DND-41 (cell line): ENCODE results near the gene CAPZA1.

Experiments
- ATAC-seq: fragments of 200-7000 bp; cut with Tn5 transposase; 3 replicates; pipeline ENCODE4 v1.9.1; 2021; ENCODE audit warnings: low read depth; ENCODE audit not compliant: insufficient read depth
- DNase-seq: peaks from one replicate; pipeline ENCODE4 v3.0.0-alpha.2; 2020
- H2AFZ ChIP-seq: 2 replicates; pipeline ENCODE4 v1.6.0; 2012; ENCODE audit warnings: low read depth, low read length
- H3K27ac ChIP-seq: 2 replicates; pipeline ENCODE4 v1.5.1; 2012; ENCODE audit warnings: low read length, inconsistent platforms
- H3K27me3 ChIP-seq: fragments of 200-600 bp; sonication (generic); 2 replicates; pipeline ENCODE4 v1.6.0; 2012; ENCODE audit warnings: low read length, mild to moderate bottlenecking, inconsistent platforms; ENCODE audit not compliant: insufficient read depth, poor library complexity
- H3K36me3 ChIP-seq: 2 replicates; pipeline ENCODE4 v1.5.1; 2012; ENCODE audit warnings: low read length, inconsistent platforms; ENCODE audit not compliant: insufficient read depth
- H3K4me1 ChIP-seq: 2 replicates; pipeline ENCODE4 v1.5.1; 2012; ENCODE audit warnings: mild to moderate bottlenecking, low read length; ENCODE audit not compliant: insufficient read depth
- H3K4me2 ChIP-seq: 2 replicates; pipeline ENCODE4 v1.6.0; 2012; ENCODE audit warnings: mild to moderate bottlenecking, moderate library complexity, low read length, inconsistent platforms; ENCODE audit not compliant: insufficient read depth
- H3K4me3 ChIP-seq, 2 experiments: fragments of 200-600 bp in 1 of 2; shearing (Covaris generic) in 1 of 2; 2 replicates each; pipeline ENCODE4 v1.5.1; 2012 to 2016; ENCODE audit warnings: inconsistent platforms in 2 of 2, low read length in 2 of 2, mild to moderate bottlenecking in 2 of 2, low read depth in 1 of 2, moderate library complexity in 1 of 2
- H3K79me2 ChIP-seq: 2 replicates; pipeline ENCODE4 v1.6.0; 2012; ENCODE audit warnings: low read length, inconsistent platforms; ENCODE audit not compliant: insufficient read depth
- H3K9ac ChIP-seq: 2 replicates; pipeline ENCODE4 v1.6.0; 2012; ENCODE audit warnings: low read depth, mild to moderate bottlenecking, inconsistent platforms, low read length, moderate library complexity
- H3K9me3 ChIP-seq: 2 replicates; pipeline ENCODE4 v1.5.1; 2012; ENCODE audit warnings: low read length, moderate library complexity, mild to moderate bottlenecking, inconsistent platforms; ENCODE audit not compliant: insufficient read depth, severe bottlenecking
- H4K20me1 ChIP-seq: 2 replicates; pipeline ENCODE4 v1.6.0; 2012; ENCODE audit warnings: low read length; ENCODE audit not compliant: insufficient read depth
- EZH2 ChIP-seq: IDR thresholded peaks from 3 replicates; pipeline ENCODE4 v1.6.1; 2012; ENCODE audit warnings: borderline replicate concordance, low read depth, mild to moderate bottlenecking, moderate library complexity, low read length, inconsistent platforms; ENCODE audit not compliant: severe bottlenecking
- TF ChIP-seq, protein P1 (sequence below): IDR thresholded peaks from 2 replicates; pipeline ENCODE4 v1.5.1; 2012; ENCODE audit warnings: borderline replicate concordance, low read length, moderate library complexity, mild to moderate bottlenecking; ENCODE audit not compliant: poor library complexity, severe bottlenecking; ENCODE audit errors: extremely low read depth

CAPZA1 gene

DNA sequence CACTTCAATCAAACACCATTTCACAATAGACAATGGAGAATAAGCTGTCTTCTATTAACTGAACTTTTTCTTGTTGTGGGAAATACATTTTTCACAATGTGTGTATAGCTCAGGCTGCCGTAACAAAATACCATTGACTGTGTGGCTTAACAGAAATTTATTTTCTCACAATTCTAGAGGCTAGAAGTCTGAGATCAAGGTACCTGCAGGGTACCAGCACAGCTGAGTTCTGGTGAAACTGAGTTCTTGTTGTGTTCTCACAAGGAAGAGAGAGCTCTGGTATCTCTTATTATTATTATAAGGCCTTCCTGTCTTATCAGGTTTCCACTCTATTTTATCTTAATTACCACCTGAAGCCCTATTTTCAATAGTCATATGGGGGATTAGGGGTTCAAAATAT is 16.1 kb upstream of the CAPZA1 start:
- H3K4me2 ChIP-seq: no peak overlapping the region
- no peaks in the 10 kb centered on the region for H3K4me1 ChIP-seq
- no peaks in the 10 kb centered on the region for H3K27me3 ChIP-seq
- no peaks in the 10 kb centered on the region for H3K9me3 ChIP-seq
- H3K27ac ChIP-seq: no peak overlapping the region
- H3K36me3 ChIP-seq: peaks cover 45% of the 10 kb centered on the region; the same call in 1 of the 2 replicates
- H3K9ac ChIP-seq: no peak overlapping the region
- TF ChIP-seq EZH2: no peak
- TF ChIP-seq, protein P1, sequence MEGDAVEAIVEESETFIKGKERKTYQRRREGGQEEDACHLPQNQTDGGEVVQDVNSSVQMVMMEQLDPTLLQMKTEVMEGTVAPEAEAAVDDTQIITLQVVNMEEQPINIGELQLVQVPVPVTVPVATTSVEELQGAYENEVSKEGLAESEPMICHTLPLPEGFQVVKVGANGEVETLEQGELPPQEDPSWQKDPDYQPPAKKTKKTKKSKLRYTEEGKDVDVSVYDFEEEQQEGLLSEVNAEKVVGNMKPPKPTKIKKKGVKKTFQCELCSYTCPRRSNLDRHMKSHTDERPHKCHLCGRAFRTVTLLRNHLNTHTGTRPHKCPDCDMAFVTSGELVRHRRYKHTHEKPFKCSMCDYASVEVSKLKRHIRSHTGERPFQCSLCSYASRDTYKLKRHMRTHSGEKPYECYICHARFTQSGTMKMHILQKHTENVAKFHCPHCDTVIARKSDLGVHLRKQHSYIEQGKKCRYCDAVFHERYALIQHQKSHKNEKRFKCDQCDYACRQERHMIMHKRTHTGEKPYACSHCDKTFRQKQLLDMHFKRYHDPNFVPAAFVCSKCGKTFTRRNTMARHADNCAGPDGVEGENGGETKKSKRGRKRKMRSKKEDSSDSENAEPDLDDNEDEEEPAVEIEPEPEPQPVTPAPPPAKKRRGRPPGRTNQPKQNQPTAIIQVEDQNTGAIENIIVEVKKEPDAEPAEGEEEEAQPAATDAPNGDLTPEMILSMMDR: no peak
- no peak for ATAC-seq
- no peaks in the 10 kb centered on the region for H4K20me1 ChIP-seq
- no peak overlapping the region for H3K4me3 ChIP-seq
- no peaks in the 10 kb centered on the region for H3K79me2 ChIP-seq
- H2AFZ ChIP-seq: no peak overlapping the region
- no peak for DNase-seq

DNA sequence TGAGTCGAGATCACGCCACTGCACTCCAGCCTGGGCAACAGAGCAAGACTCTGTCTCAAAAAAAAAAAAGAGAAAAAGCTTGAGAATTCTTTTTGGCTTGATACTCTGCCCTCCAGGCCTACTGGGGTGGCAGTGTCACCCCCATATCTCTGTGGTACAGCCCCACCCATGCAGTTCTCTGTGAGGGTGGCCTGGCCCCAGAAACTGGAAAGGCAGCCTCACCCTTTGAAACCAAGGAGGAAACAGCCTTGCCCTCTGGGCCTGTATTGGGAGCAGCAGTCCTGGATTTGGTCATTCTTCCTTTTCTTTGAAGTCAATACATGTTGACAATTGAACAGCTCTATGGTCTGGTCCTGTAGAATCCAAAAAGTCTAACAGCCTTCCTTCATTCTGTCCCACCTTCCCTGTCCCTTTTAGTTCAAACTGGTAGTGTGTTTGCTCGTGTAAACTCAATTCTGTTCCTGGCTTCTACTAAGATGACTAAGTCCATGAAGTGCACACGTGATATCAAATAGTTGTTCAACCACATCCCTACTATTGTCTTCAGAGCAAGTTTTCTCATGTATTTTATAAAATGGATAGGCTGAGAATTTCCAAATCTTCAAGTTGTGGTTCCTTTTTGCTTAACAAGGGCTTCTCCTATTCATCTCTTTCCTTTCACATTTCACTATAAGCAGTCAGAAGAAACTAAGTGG is 13.9 kb upstream of the CAPZA1 start:
- DNase-seq (no peak), ATAC-seq (no peak)
- TF ChIP-seq, protein P1: no peak
- no peak for TF ChIP-seq EZH2
- Histone ChIP-seq H3K27ac (no peak overlapping the region), H3K79me2 (no peaks in the 10 kb centered on the region), H3K9ac (no peak overlapping the region), H3K9me3 (no peaks in the 10 kb centered on the region), H3K36me3 (peaks cover 62% of the 10 kb centered on the region), H3K4me1 (no peaks in the 10 kb centered on the region), H4K20me1 (no peaks in the 10 kb centered on the region), H3K27me3 (no peaks in the 10 kb centered on the region), H3K4me2 (no peak overlapping the region), H2AFZ (no peak overlapping the region), H3K4me3 (no peak overlapping the region)

DNA sequence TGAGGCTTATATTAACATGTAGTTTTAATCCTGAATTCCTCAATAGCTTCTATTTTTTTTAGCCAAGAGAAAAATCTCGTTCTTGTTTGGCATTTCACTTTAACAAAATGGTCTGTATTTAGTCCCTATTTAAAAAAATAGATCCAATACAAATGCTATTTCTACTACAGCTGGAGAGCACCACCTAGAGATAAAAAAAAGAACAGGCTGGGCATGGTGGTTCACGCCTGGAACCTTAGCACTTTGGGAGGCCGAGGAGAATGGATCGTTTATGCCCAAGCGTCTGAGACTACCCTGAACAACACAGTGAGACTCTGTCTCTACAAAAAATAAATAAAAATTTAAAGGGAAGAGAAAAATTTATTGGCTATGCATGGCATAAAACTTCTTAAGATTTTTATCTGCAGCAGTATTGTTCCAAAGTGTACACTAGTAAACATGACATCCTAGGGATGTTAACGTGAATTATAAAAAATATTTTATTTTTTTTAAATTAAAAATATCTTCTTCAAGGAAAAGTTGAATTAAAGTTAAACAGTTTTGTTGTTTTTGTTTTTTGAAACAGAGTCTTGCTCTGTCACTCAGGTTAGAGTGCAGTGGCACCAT is 5.1 kb upstream of the CAPZA1 start:
- Histone ChIP-seq H3K36me3 (peaks cover 60% of the 10 kb centered on the region), H4K20me1 (no peaks in the 10 kb centered on the region), H3K79me2 (peaks cover 66% of the 10 kb centered on the region), H3K4me3 (no peak overlapping the region), H3K9ac (no peak overlapping the region), H2AFZ (no peak overlapping the region), H3K27me3 (no peaks in the 10 kb centered on the region), H3K4me1 (peaks cover 13% of the 10 kb centered on the region), H3K9me3 (no peaks in the 10 kb centered on the region), H3K27ac (no peak overlapping the region), H3K4me2 (no peak overlapping the region)
- no peak for ATAC-seq
- no peak for TF ChIP-seq EZH2
- TF ChIP-seq, protein P1: peak; percentile 59
- peak; percentile 20 for DNase-seq
